Astrocyte of the cerebellum (primary cell): Measurements from ENCODE around the gene KCNJ9.
A peak's percentile ranks its signal among the peaks of the same experiment; 100 is the strongest.

Experiments
- DNase-seq: peaks from one replicate; pipeline ENCODE4 v3.0.0-alpha.2; 2011; ENCODE audit warnings: low read depth
- H3K4me3 ChIP-seq: 2 replicates; pipeline ENCODE4 v1.5.1; 2011; ENCODE audit warnings: mild to moderate bottlenecking, low read depth, low read length, moderate library complexity
- CTCF ChIP-seq: IDR thresholded peaks from 2 replicates; pipeline ENCODE4 v1.5.1; 2012; ENCODE audit warnings: low read length, low read depth, moderate library complexity, mild to moderate bottlenecking; ENCODE audit errors: missing control alignments
- in situ Hi-C: cut with HindIII; loops from 2 replicates; pipeline ENCODE4 v1.10.0; 2017; ENCODE audit warnings: low sequenced_read_pairs

Gene KCNJ9

GRCh38 chr1:160095382-160096105 lies 14.2 kb downstream of the KCNJ9 start:
- H3K4me3 ChIP-seq = no peak overlapping the region
- TF ChIP-seq CTCF = no peak
- in situ Hi-C loops = no loop called here
- no peak for DNase-seq

- H3K4me3 ChIP-seq = no peak overlapping the region
- TF ChIP-seq CTCF = no peak
- in situ Hi-C loops = no loop called here
- DNase-seq = no peak
These were observed 15.2 kb downstream of the KCNJ9 start for GRCh38 chr1:160096274-160097116.

- DNase-seq = no peak
- in situ Hi-C loops = no loop called here
- peak overlapping the region; percentile 61 for H3K4me3 ChIP-seq
- TF ChIP-seq CTCF = no peak
These were observed 16.0 kb downstream of the KCNJ9 start for GRCh38 chr1:160097151-160097910.

GRCh38 chr1:160097911-160098851 lies 16.8 kb downstream of the KCNJ9 start, which contains the start of gene IGSF8:
Gene IGSF8, minus strand, starts transcription at chr1:160098619. Its CDS starts 147 bp downstream, at chr1:160098472.
- no peak for DNase-seq
- H3K4me3 ChIP-seq = peak within 1 kb of the TSS; percentile 61
- TF ChIP-seq CTCF = no peak
- in situ Hi-C loops = no loop called here

DNA sequence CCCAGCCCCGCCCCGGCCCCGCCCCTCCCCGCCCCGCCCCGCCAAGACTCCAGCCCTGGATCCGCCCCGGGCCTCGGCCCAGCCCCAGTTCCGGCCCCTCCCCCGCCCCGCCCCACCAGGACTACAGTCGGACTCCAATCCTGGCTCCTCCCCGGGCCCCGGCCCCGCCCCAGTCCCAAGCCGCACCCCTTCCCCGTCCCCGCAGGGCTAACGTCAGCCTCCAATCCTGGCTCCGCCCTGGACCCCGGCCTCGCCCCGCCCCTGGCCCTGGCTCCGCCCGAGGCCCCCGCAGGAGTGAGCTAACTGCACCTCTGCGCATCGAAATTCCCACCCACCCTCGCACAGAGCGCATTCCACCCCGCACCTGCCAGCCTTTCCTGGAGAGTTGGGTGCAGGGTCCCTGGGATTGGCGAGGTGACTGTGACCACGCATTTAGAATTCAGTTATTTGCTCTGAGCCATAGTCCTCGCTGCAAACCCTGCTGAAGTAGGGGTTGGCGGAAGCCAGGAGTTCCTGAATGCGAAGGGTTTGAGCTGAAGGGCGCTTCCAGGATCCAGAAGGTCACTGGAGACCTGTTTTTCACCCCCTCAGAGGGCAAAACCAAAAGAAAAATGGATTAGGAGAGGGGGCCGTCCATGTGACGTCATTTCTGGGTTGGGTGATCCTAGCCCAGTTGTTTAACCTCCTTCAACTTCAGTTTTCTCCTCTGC lies 17.7 kb downstream of the KCNJ9 start:
- peak; percentile 82 for DNase-seq
- H3K4me3 ChIP-seq = peak overlapping the region; percentile 40
- in situ Hi-C loops = no loop called here
- no peak for TF ChIP-seq CTCF
